A549 (cell line): ENCODE data around the gene ARL13B.

ENCODE experiments used
- CTCF ChIP-seq: fragments of >200 bp; sonication (Bioruptor Twin); formaldehyde crosslinking; IDR thresholded peaks from 3 replicates; pipeline ENCODE4 v1.5.1; 2016
- E2F6 ChIP-seq: IDR thresholded peaks from 2 replicates; pipeline ENCODE4 v1.6.1; 2012; ENCODE audit warnings: low read depth, borderline replicate concordance
- HDAC2 ChIP-seq: fragments of 200-600 bp; sonication (generic); IDR thresholded peaks from 2 replicates; pipeline ENCODE4 v1.6.1; 2016
- JUNB ChIP-seq: fragments of >200 bp; sonication (Bioruptor Twin); formaldehyde crosslinking; IDR thresholded peaks from 2 replicates; pipeline ENCODE4 v1.6.1; 2016
- MAZ ChIP-seq: fragments of 150-350 bp; IDR thresholded peaks from 2 replicates; pipeline ENCODE4 v1.6.1; 2014; ENCODE audit warnings: antibody characterized with exemption, low read depth, low read length, borderline replicate concordance
- POLR2A ChIP-seq: IDR thresholded peaks from 2 replicates; pipeline ENCODE4 v1.6.1; 2012; ENCODE audit warnings: mild to moderate bottlenecking, low read length
- RNF2 ChIP-seq: fragments of 200-600 bp; sonication (generic); IDR thresholded peaks from 2 replicates; pipeline ENCODE4 v1.6.1; 2016; ENCODE audit warnings: low read depth, mild to moderate bottlenecking, antibody characterized with exemption, moderate library complexity, borderline replicate concordance

GRCh38 chr3:94083261-94083660, 103.3 kb downstream of the ARL13B start:
- TF ChIP-seq RNF2: no peak
- no peak for TF ChIP-seq CTCF
- no peak for TF ChIP-seq POLR2A
- no peak for TF ChIP-seq HDAC2
- no peak for TF ChIP-seq E2F6
- no peak for TF ChIP-seq JUNB
- no peak for TF ChIP-seq MAZ
